Activated T-cell treated with anti-CD3 and anti-CD28 coated beads, Interleukin-2, amount 50 U/mL, for 1 hour (primary cell): Measurements from ENCODE around the gene PANX1.

Experiments
- DNase-seq: peaks from one replicate; pipeline ENCODE4 v3.0.0-alpha.2; 2020

Gene PANX1

DNA sequence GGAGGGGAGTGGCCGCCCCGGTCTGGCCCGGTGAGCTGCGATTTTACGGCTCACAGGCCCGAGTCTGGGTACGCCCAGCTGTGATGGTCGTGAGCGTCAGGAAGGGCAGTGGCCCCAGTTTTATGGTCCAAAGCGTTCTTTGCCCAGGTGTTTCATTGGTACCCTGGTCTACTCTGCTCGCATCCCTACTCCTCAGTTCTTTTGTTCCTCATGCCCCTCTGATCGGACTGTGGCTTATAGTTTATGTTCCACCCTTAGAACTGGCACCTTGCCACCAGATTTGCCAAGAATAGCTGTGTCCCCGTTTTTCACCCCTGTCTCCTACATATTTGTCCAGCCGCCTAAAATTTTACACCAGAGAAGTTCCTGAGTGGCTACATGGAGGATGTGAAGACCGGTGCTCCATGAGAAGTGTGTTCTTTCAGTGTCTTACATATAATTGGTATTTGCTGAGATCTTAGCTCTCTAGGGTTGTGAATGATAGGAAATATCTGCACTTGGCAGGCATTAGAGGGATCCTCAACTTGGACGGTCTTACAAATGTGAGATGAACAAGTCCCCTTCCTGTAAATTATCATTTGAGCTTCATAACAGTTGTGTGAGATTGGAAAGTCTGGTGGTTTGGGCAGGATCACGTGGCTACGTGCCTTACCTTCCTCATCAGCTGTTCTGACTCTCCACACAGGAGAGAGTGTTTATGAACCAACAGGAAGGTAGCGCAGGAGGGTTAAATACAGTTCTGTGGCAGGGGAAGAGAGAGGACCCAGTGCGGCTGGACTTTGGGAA lies 1.1 kb downstream of the PANX1 start:
- DNase-seq, result no peak

GRCh38 chr11:94130298-94131046 lies 1.8 kb downstream of the PANX1 start:
- DNase-seq, result no peak

DNA sequence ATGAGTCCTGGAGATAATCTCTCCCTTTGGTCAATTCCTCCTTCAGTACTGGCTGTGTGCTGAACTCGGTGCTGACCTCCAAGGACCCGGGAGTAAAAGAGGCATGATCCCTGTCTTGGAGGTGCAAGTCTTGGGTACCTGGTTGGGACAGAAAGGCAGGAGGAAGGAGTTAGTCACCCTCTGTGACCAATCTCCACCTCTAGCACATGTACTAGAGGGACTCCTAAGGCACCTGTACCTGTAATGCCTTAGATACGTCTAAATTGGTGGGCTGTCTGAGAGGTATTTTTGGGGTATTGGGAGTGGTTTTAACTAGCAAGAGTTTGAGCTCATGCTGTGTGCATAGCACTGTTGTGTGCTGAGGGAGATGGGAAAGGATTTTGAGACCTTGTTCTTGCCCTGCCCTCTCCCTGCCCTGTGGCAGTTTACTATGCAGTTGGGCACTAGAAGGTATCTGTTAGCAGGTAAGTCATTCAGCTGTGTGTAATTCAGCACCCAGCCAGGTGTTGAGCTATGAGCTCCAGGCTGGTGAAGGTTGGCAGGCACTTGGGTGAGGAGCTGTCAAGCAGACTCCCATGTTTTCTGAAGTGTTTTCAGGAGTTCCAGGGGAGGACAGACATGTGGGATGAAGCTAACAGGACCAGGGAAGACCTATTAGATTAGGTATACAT lies 2.5 kb downstream of the PANX1 start:
- no peak for DNase-seq

DNA sequence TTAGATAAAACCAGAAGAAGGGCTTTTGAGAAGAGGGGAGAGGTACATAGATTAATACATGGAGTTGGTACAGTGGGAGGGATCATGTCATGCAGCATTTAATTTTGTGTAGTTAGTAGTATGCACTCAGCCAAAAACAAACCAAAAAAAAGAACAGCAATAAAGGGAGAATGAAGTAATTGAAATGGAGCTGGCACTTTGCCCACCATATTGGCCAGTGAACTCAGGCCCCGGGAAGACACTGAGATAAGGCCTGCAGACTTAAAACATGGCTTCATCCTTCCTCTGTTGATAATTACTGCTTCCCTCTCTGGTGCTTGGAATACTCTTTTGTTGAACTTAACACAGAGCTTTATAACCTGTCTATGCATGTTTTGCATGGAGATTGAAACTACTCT lies 3.1 kb downstream of the PANX1 start:
- DNase-seq, result no peak

GRCh38 chr11:94132152-94132558 lies 3.5 kb downstream of the PANX1 start:
- DNase-seq, result no peak

GRCh38 chr11:94132823-94133408 lies 4.3 kb downstream of the PANX1 start:
- DNase-seq, result no peak

DNA sequence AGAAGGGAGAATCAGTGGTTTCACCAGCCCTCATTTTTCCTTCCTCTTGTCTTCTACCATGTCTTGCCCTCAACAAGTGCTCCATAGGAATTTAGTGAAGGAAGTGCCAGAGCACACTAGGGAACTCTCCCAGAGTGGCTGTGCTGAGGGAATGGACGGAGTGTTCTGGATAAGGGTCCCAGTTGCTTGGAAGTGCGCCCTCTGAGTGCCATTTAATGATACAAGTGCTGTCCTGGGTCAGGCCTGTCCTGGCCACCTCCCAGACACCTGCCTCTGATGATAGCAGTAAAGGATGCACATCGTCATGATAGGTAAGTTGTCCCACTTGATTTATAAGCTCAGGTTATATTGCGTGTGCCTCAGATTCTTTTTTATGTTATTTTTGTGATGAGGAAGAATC lies 5.1 kb downstream of the PANX1 start:
- DNase-seq, result no peak

DNA sequence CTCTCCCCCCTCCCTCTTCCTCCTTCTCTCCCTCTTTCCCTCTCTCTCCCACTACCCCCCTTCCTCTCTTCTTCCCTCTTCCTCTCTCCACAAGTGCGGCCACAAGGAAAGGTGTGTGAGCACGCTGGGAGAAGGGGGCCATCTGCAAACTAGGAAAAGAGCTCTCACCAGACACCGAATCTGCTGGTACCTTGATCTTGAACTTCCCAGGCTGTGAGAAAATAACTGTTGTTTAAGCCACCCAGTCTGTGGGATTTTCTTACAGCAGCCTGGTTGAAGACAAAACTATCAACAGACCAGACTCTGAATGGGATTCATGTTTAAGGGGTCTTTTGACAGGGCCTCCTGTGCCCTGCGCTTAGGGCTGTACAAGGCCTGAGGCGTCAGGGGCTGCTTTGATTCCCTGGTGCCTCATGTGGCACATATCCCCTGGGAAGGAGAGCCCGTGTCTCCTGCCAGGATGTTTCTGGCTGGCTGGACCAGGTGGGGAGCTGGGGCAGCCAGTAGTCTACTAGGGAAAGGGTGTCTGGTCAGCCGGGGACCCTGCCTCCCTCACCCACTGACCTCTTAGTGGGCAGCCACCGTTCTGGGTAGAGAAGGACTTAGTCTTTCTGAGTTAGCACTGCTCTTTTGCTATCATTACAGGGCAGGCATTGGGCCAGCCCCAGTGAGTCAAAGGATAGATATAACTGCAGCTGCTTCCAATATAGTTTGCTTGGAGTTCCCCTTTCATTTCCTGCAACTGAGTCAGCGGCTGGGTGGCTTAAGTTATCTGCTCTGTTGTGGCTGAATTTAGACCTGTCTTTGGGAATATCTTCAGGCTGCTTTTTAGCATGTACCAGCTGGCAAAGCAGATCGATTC lies 6.2 kb downstream of the PANX1 start:
- no peak for DNase-seq

- no peak for DNase-seq
Measured at GRCh38 chr11:94139416-94139815, 10.8 kb downstream of the PANX1 start.

- no peak for DNase-seq
Measured at GRCh38 chr11:94140154-94140655, 11.6 kb downstream of the PANX1 start.

DNA sequence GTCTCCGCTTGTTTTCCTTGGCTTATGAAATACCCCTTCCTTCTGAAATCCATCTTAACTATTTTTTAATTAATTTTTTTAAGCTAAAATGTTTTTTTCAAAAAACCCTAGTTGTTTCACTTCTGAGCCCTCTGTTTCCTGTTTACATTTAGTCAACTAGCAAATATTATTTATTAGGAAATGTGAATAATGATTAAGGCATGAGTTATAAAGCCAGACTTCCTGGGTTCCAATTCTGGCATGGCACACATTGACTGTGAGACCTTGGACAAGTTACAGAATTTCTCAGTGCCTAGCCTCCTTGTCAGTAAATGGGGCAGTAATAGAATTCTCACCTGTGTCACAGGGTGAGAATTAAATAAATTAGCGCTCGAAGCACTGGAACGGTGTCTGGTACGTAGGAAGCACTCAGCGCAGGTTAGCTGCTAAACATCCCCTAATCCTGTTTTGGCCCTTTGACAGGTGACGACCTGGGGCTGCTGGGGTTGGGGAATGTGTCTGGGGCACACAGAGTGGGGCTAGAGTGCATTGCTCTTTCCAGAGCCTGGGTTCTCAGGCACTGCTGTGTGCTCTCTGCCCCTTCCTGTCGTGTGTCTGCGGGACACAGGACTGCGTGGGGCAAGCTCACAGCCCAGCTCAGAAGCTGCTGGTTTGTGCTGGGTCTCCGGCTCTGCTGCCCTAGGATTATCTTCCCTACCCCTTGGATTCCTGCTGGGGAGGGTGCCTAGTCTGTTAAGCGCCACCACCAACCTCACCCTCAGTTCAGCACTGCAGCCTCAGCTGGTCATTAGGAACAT lies 13.1 kb downstream of the PANX1 start:
- no peak for DNase-seq

- no peak for DNase-seq
Measured at GRCh38 chr11:94142308-94143281, 14.0 kb downstream of the PANX1 start.

- DNase-seq, result no peak
Measured at GRCh38 chr11:94144216-94144615, 15.6 kb downstream of the PANX1 start.

DNA sequence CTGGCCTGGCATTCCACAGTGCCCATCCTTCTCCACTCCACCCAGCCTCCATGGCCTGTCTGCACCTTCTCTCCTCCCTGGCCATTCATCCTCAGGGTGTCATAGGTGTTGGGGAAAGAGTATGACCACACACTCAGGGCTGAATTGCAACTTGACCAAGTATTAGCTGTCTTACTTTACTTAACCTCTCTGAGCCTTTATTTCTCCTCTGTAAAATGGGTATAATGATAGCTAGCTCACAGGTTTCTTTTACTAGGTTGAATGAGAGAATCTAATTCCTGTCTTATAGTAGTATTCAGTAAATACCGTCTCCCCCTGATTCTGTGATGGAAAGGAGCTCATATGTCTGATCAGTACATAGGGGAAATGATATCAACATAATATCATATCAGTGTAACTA lies 16.0 kb downstream of the PANX1 start:
- no peak for DNase-seq

DNA sequence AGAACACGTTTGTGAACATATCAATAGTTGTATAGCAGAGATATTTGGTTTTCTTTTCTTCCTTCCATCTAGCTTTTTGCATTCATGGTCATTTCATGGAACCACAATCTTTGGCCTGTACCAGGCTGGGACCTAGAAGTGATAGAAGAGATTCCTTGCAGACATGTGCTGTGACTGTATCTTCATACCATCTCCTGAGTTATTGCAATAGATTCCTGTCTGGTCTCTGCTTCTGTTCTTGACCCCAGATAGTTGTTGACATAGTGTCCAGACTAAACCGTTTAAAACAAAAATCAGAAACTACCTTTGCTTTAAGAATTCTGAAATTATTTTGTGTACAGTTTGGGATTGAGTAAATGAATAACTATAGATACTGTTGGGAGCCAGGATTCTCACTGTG lies 16.8 kb downstream of the PANX1 start:
- DNase-seq, result no peak

- no peak for DNase-seq
Measured at GRCh38 chr11:94145916-94146315, 17.3 kb downstream of the PANX1 start.

DNA sequence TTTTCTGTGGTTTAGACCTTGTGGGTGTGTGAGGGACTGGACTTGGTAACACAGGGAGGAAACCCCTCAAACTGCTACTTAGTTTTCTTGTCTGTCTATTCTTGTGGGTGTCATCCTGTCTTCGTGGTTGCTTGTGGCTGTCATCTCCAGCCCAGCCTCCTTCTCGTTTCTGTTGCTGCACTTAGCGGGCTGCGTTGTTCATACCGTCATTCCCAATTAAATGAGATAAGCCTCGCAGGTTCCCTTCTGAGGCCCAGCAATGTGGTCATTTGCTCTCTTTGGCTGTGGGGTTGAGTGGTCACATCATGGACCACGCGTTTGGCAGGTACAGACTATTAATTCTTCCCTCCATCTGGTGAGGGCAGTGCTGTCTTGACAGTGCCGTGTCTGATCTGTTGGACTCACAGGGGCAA lies 18.8 kb downstream of the PANX1 start:
- no peak for DNase-seq

GRCh38 chr11:94148189-94148588 lies 19.5 kb downstream of the PANX1 start:
- no peak for DNase-seq

- DNase-seq, result no peak
Measured at GRCh38 chr11:94149431-94150017, 20.9 kb downstream of the PANX1 start.

GRCh38 chr11:94150056-94150455 lies 21.4 kb downstream of the PANX1 start:
- no peak for DNase-seq
